ENCODE results near the gene PRR18. TPM values are rescaled to one million over a fixed set of nuclear protein-coding genes. Genes with fewer than 3 reads are reported as not detected.

The PRR18 gene
- total and polyA plus RNA-seq, 9 of the 15 experiments (the other 6 are each of a cell fraction or from before 2014, with no cell fraction given): not detected

GRCh38 chr6:166333172-166333995, 25.2 kb upstream of the PRR18 start (continued):
- TF ChIP-seq THRB (CRISPR knock-in tag; conservative IDR thresholded peaks at IDR 0.05): 0 out of 2 replicates have a peak, but pooled peaks have one; percentile 13
- TF ChIP-seq TCF3 (CRISPR knock-in tag; IDR thresholded peaks at IDR 0.05): no peak
- TF ChIP-seq SMAD4 (CRISPR knock-in tag; conservative IDR thresholded peaks at IDR 0.05): no peak
- TF ChIP-seq ZNF24 (IDR thresholded peaks at IDR 0.05): no peak
- no peak for TF ChIP-seq SMARCC2 (IDR thresholded peaks at IDR 0.05; ENCODE audit: low read depth)
- no peak for TF ChIP-seq HDAC2 (IDR thresholded peaks at IDR 0.05)
- peak; percentile 54 for TF ChIP-seq POLR2A (conservative IDR thresholded peaks at IDR 0.05)
- TF ChIP-seq, protein P1, sequence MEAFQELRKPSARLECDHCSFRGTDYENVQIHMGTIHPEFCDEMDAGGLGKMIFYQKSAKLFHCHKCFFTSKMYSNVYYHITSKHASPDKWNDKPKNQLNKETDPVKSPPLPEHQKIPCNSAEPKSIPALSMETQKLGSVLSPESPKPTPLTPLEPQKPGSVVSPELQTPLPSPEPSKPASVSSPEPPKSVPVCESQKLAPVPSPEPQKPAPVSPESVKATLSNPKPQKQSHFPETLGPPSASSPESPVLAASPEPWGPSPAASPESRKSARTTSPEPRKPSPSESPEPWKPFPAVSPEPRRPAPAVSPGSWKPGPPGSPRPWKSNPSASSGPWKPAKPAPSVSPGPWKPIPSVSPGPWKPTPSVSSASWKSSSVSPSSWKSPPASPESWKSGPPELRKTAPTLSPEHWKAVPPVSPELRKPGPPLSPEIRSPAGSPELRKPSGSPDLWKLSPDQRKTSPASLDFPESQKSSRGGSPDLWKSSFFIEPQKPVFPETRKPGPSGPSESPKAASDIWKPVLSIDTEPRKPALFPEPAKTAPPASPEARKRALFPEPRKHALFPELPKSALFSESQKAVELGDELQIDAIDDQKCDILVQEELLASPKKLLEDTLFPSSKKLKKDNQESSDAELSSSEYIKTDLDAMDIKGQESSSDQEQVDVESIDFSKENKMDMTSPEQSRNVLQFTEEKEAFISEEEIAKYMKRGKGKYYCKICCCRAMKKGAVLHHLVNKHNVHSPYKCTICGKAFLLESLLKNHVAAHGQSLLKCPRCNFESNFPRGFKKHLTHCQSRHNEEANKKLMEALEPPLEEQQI (IDR thresholded peaks at IDR 0.05): no peak
- no peak for TF ChIP-seq SRSF9 (IDR thresholded peaks at IDR 0.05; ENCODE audit: borderline replicate concordance, low read depth, low read length)
- TF ChIP-seq MNT (conservative IDR thresholded peaks at IDR 0.05): no peak
- TF ChIP-seq, protein P2, sequence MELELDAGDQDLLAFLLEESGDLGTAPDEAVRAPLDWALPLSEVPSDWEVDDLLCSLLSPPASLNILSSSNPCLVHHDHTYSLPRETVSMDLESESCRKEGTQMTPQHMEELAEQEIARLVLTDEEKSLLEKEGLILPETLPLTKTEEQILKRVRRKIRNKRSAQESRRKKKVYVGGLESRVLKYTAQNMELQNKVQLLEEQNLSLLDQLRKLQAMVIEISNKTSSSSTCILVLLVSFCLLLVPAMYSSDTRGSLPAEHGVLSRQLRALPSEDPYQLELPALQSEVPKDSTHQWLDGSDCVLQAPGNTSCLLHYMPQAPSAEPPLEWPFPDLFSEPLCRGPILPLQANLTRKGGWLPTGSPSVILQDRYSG (tag; conservative IDR thresholded peaks at IDR 0.05; ENCODE audit: low read depth): no peak
- TF ChIP-seq ZFPM2 (CRISPR knock-in tag; IDR thresholded peaks at IDR 0.05): no peak
- 0 out of 2 replicates have a peak, but pooled peaks have one; percentile 27 for TF ChIP-seq RBFOX2 (IDR thresholded peaks at IDR 0.05; ENCODE audit: low read depth, low read length)
- TF ChIP-seq PCBP2 (IDR thresholded peaks at IDR 0.05; ENCODE audit: low read depth, low read length, poor library complexity, severe bottlenecking): no peak
- TF ChIP-seq POLR2B (IDR thresholded peaks at IDR 0.05; ENCODE audit: low read depth, partially characterized antibody): peak; percentile 42

Measured in K562 (cell line).